HL-60 (cell line): ENCODE measurements around the gene SLC1A7.

ENCODE experiments used
- GABPA ChIP-seq: IDR thresholded peaks from 2 replicates; pipeline ENCODE4 v1.6.1; 2012; ENCODE audit warnings: low read depth
- POLR2AphosphoS5 ChIP-seq: IDR thresholded peaks from 2 replicates; pipeline ENCODE4 v1.6.1; 2012; ENCODE audit warnings: low read depth
- SPI1 ChIP-seq: IDR thresholded peaks from 2 replicates; pipeline ENCODE4 v1.6.1; 2012; ENCODE audit warnings: low read depth, mild to moderate bottlenecking, borderline replicate concordance
- TF ChIP-seq, protein P1 (sequence below): IDR thresholded peaks from one replicate; pipeline ENCODE4 v1.5.1; 2011; ENCODE audit warnings: low read length, control low read depth, inconsistent platforms; ENCODE audit not compliant: insufficient read depth
- TF ChIP-seq, protein P2 (sequence below): IDR thresholded peaks from 2 replicates; pipeline ENCODE4 v1.6.1; 2012; ENCODE audit warnings: low read depth; ENCODE audit not compliant: insufficient replicate concordance

DNA sequence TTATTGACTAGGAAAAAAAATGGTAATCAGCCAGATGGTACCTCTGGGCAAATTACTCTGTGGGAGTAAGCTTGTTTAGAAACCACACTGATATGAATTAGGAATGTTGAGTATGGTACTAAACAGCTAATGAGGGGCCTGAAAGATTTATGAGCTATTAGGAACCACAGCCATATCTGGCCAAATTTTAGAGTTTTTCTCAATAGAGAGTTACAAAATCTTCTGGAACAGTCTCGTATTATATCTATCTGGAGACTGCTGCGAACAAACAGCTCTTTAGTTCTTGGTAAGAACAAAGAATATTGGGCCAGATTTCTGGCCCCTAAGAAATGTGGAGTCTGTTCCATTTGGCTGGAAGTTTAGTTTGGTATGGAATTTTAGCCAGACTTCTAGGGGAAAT lies 85.3 kb downstream of the SLC1A7 start:
- no peak for TF ChIP-seq POLR2AphosphoS5
- TF ChIP-seq, protein P1, sequence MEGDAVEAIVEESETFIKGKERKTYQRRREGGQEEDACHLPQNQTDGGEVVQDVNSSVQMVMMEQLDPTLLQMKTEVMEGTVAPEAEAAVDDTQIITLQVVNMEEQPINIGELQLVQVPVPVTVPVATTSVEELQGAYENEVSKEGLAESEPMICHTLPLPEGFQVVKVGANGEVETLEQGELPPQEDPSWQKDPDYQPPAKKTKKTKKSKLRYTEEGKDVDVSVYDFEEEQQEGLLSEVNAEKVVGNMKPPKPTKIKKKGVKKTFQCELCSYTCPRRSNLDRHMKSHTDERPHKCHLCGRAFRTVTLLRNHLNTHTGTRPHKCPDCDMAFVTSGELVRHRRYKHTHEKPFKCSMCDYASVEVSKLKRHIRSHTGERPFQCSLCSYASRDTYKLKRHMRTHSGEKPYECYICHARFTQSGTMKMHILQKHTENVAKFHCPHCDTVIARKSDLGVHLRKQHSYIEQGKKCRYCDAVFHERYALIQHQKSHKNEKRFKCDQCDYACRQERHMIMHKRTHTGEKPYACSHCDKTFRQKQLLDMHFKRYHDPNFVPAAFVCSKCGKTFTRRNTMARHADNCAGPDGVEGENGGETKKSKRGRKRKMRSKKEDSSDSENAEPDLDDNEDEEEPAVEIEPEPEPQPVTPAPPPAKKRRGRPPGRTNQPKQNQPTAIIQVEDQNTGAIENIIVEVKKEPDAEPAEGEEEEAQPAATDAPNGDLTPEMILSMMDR = no peak
- TF ChIP-seq, protein P2, sequence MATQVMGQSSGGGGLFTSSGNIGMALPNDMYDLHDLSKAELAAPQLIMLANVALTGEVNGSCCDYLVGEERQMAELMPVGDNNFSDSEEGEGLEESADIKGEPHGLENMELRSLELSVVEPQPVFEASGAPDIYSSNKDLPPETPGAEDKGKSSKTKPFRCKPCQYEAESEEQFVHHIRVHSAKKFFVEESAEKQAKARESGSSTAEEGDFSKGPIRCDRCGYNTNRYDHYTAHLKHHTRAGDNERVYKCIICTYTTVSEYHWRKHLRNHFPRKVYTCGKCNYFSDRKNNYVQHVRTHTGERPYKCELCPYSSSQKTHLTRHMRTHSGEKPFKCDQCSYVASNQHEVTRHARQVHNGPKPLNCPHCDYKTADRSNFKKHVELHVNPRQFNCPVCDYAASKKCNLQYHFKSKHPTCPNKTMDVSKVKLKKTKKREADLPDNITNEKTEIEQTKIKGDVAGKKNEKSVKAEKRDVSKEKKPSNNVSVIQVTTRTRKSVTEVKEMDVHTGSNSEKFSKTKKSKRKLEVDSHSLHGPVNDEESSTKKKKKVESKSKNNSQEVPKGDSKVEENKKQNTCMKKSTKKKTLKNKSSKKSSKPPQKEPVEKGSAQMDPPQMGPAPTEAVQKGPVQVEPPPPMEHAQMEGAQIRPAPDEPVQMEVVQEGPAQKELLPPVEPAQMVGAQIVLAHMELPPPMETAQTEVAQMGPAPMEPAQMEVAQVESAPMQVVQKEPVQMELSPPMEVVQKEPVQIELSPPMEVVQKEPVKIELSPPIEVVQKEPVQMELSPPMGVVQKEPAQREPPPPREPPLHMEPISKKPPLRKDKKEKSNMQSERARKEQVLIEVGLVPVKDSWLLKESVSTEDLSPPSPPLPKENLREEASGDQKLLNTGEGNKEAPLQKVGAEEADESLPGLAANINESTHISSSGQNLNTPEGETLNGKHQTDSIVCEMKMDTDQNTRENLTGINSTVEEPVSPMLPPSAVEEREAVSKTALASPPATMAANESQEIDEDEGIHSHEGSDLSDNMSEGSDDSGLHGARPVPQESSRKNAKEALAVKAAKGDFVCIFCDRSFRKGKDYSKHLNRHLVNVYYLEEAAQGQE = no peak
- TF ChIP-seq GABPA = no peak
- TF ChIP-seq SPI1 = no peak
